Right lobe of liver (tissue), 6 donors: Measurements from ENCODE around the gene DNAJB9. TPM values are rescaled to one million over a fixed set of nuclear protein-coding genes. Genes with fewer than 3 reads are reported as not detected.
A peak's percentile ranks its signal among the peaks of the same experiment; 100 is the strongest.

Source experiments
- ATAC-seq, 4 donors: fragments of 200-7000 bp; cut with Tn5 transposase; one replicate each; pipeline ENCODE4 v1.9.1; 2020; ENCODE audit warnings: mild to moderate bottlenecking in 4 of 4, moderate library complexity in 4 of 4
- DNase-seq, 3 donors: peaks; one replicate each; pipeline ENCODE4 v3.0.0-alpha.2; 2020
- H3K27ac ChIP-seq, 3 donors: fragments of 200-600 bp; one replicate each; pipeline ENCODE4 v1.8.0; 2022
- H3K27me3 ChIP-seq, 2 donors: fragments of 200-600 bp; one replicate each; pipeline ENCODE4 v1.8.0; 2022
- H3K36me3 ChIP-seq, 4 donors: fragments of 200-600 bp; sonication (generic) in 1 of 4; one replicate each; pipeline versions ENCODE4 v1.5.1 to v1.8.0; 2017 to 2022; ENCODE audit warnings: control low read depth in 1 of 4
- H3K4me1 ChIP-seq, 4 donors: fragments of 200-600 bp; sonication (generic) in 1 of 4; one replicate each; pipeline versions ENCODE4 v1.5.1 to v1.8.0; 2017 to 2022; ENCODE audit warnings: control low read depth in 1 of 4
- H3K4me3 ChIP-seq, 3 donors: fragments of 200-600 bp; one replicate each; pipeline ENCODE4 v1.8.0; 2022
- H3K9me3 ChIP-seq, 4 donors: fragments of 200-600 bp; sonication (generic) in 1 of 4; one replicate each; pipeline versions ENCODE4 v1.5.1 to v1.8.0; 2017 to 2022; ENCODE audit warnings: control low read depth in 1 of 4
- POLR2A ChIP-seq: fragments of 450-650 bp; IDR thresholded peaks from one replicate; pipeline ENCODE4 v1.6.1; 2017; ENCODE audit warnings: antibody characterized with exemption, mild to moderate bottlenecking
- WGBS: methylation state at CpG from one replicate; pipeline ENCODE4 v1.1.6; 2018; ENCODE audit warnings: low coverage, low lambda C conversion rate; ENCODE audit not compliant: insufficient coverage; ENCODE audit errors: missing lambda C conversion rate; 5-methylcytosine and 5-hydroxymethylcytosine counted together
- intact Hi-C, 2 donors: fragments of 100-400 bp; cut with DNase I; formaldehyde crosslinking; loops; one replicate each; pipeline versions ENCODE4 v1.11.2 to v1.14.1; 2022
- total RNA-seq, 6 experiments: library from RNA; depleted of rRNA in 2 of 6; stranded (reverse); fragments of >200 nt in 2 of 6; fragmentation: NEBNext Ultra II Directional in 3 of 6; extraction: Animal tissue kit (Norgen Biotek cat#: 25700) in 3 of 6; gene quantifications; one replicate each; pipeline versions ENCODE4 v1.1.0 to v1.2.4, GENCODE V29; 2016 to 2023
- TF ChIP-seq, protein P1 (sequence below), 4 donors: fragments of 200-600 bp in 3 of 4; fragments of 450-650 bp in 1 of 4; IDR thresholded peaks; one replicate each; pipeline versions ENCODE4 v1.5.1 to v1.8.0; 2016 to 2022; ENCODE audit warnings: antibody characterized with exemption in 4 of 4, mild to moderate bottlenecking in 2 of 4
- donor health status: DM: no; HTN: yes; CAD: no.
- donor health status: DM: no; HTN: no; CAD: no.
- donor health status: DM: no; HTN: no; CAD: no.
- donor health status: DM: no; HTN: yes; CAD: no.
- donor health status: DM: no; HTN: yes; CAD: no.

Gene DNAJB9
- total RNA-seq, 6 experiments from 2014 or later: 39.1 to 57.0 (median 53.4) TPM

DNA sequence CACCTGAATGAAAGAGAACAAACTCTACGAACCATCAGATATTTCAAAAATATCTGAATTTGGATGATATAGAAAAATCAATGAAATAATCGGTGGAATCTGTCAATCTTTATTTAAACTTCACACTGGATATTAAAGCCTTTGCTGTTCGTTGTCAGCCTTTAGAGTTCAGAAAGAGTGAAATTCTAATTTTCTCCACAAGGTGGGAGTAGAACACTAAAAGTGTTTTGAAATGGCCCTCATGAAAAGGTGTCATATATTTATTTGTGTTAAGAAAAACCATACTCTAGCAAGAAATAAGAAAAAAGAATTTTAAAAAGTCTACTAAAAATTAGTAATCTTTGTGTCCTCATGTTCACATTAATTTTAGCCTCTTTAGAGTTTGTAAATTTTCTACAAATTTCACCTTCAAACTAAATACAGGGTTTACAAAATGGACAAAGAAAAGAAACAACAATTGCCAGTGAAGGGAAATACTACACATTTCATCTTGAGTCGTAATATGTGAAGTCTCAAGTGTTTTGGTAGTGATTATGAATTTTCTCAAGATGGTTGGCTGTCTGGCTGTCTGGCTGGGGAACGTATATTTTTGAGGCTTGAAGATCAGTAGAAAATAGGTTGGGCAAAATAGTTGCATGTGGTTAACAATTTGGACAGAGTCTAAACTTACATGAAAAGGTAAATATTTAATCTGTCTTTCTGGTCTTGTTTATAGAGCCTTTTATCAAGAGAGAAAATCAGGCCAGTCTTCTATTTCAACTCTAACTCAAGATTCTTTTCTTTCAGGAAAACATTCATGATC, 43.7 kb downstream of the DNAJB9 start:
- no peak for DNase-seq
- no peak for TF ChIP-seq POLR2A
- TF ChIP-seq, protein P1, sequence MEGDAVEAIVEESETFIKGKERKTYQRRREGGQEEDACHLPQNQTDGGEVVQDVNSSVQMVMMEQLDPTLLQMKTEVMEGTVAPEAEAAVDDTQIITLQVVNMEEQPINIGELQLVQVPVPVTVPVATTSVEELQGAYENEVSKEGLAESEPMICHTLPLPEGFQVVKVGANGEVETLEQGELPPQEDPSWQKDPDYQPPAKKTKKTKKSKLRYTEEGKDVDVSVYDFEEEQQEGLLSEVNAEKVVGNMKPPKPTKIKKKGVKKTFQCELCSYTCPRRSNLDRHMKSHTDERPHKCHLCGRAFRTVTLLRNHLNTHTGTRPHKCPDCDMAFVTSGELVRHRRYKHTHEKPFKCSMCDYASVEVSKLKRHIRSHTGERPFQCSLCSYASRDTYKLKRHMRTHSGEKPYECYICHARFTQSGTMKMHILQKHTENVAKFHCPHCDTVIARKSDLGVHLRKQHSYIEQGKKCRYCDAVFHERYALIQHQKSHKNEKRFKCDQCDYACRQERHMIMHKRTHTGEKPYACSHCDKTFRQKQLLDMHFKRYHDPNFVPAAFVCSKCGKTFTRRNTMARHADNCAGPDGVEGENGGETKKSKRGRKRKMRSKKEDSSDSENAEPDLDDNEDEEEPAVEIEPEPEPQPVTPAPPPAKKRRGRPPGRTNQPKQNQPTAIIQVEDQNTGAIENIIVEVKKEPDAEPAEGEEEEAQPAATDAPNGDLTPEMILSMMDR (IDR thresholded peaks at IDR 0.05): peak; percentile 70 to 75 (median 72)
- no peak overlapping the region for H3K4me3 ChIP-seq
- ATAC-seq: peak; percentile 71 to 75 (median 73)
- WGBS: 9% methylated on average over 5 of the region's 5 CpGs
- H3K9me3 ChIP-seq: no peaks in the 10 kb centered on the region
- peak overlapping the region in 2 of 3 donors; percentile 79 to 92 for H3K27ac ChIP-seq
- no peaks in the 10 kb centered on the region for H3K27me3 ChIP-seq
- intact Hi-C loops: no loop called here
- H3K4me1 ChIP-seq: peaks cover 0 to 38% (median 19%) of the 10 kb centered on the region in 4 donors
- H3K36me3 ChIP-seq: no peaks in the 10 kb centered on the region

DNA sequence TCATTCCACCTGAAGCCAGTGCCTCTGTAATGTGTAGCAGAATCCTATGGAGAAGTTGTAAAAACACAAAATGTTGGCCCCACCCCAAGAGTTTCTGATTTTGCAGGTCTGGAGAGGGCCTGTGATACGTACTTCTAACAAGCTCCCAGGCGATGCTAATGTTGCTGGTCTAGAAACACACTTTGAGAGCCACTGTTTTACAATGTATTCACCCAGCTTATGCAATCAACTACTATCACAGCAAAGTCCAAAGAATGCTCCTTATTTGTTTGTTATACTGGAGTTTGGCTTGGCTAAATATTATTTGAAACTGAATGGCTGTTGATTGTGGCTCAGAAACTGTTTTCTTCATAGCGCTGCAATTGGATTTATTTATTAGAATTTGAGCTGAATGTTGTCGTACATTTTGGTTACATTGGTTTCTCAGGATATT, 44.3 kb downstream of the DNAJB9 start:
- ATAC-seq (peak; percentile 81 to 89 (median 86)), DNase-seq (peak in 1 of 3 donors; percentile 61)
- Histone ChIP-seq H3K4me1 (peaks cover 0 to 34% (median 16%) of the 10 kb centered on the region in 4 donors), H3K4me3 (peak overlapping the region in 1 of 3 donors; percentile 20), H3K36me3 (no peaks in the 10 kb centered on the region), H3K27me3 (no peaks in the 10 kb centered on the region), H3K27ac (peak overlapping the region; percentile 51 to 92 (median 79)), H3K9me3 (no peaks in the 10 kb centered on the region)
- intact Hi-C loops: no loop called here
- TF ChIP-seq, protein P1 (IDR thresholded peaks at IDR 0.05): no peak
- peak; percentile 14 for TF ChIP-seq POLR2A
- WGBS: 42% methylated on average over 4 of the region's 4 CpGs

DNA sequence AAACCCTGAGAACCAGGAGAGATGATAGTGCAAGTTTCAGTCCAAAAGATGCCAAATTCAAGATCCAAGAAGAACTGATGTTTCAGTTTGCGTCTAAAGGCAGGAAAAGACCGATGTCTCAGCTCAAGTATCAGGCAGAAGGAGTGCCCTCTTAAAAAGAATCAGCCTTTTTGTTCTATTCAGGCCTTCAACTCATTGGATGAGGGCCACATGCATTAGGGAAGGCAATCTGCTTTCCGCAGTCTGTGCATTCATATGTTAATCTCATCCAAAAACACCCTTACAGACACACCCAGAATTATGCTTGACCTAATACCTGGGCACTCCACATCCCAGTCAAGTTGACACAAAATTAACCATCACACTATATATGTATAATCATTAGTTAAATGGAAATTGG, 45.2 kb downstream of the DNAJB9 start:
- TF ChIP-seq, protein P1 (IDR thresholded peaks at IDR 0.05): no peak
- TF ChIP-seq POLR2A: no peak
- ATAC-seq: no peak
- H3K36me3 ChIP-seq: no peaks in the 10 kb centered on the region
- H3K4me3 ChIP-seq: no peak overlapping the region
- 91% methylated on average over 3 of the region's 3 CpGs for WGBS
- DNase-seq: no peak
- H3K4me1 ChIP-seq: peaks cover 0 to 24% (median 12%) of the 10 kb centered on the region in 4 donors
- H3K27ac ChIP-seq: peak overlapping the region in 2 of 3 donors; percentile 79 to 92
- no peaks in the 10 kb centered on the region for H3K27me3 ChIP-seq
- intact Hi-C loops: no loop called here
- no peaks in the 10 kb centered on the region for H3K9me3 ChIP-seq

DNA sequence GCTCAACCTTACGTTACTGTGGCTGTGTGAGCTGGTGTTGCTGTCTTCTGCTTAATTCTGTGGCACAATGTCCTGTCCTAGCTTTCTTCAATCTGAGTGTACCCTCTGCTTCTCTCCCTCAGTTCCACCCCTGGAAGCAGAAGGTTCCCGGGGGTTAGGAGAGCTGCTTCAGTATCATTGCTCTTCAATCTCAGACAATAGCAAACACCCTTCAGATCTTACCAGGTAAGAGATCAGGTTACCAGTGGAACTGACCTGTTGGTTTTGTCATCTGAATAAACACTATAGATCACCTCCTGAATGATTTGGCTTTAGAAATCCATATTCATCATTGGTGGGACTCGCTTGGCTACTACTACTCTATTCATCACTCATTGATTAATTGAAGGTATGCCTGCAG, 48.4 kb downstream of the DNAJB9 start:
- Histone ChIP-seq H3K9me3 (no peaks in the 10 kb centered on the region), H3K27me3 (no peaks in the 10 kb centered on the region), H3K36me3 (no peaks in the 10 kb centered on the region), H3K4me3 (no peak overlapping the region), H3K4me1 (peaks cover 0 to 10% (median 3%) of the 10 kb centered on the region in 4 donors), H3K27ac (no peak overlapping the region)
- 58% methylated on average over 3 of the region's 3 CpGs for WGBS
- intact Hi-C loops: no loop called here
- ATAC-seq (peak in 1 of 4 donors; percentile 19), DNase-seq (no peak)
- TF ChIP-seq, protein P1 (IDR thresholded peaks at IDR 0.05): no peak
- TF ChIP-seq POLR2A: no peak
